HG03066 (cell line): ENCODE data around the gene TSC22D2.

ENCODE experiments used
- ATAC-seq: cut with Tn5 transposase; IDR thresholded peaks from one replicate; pipeline ENCODE4 v1.9.1; 2021; ENCODE audit warnings: low read depth; ENCODE audit not compliant: unreplicated experiment

TSC22D2 gene

DNA sequence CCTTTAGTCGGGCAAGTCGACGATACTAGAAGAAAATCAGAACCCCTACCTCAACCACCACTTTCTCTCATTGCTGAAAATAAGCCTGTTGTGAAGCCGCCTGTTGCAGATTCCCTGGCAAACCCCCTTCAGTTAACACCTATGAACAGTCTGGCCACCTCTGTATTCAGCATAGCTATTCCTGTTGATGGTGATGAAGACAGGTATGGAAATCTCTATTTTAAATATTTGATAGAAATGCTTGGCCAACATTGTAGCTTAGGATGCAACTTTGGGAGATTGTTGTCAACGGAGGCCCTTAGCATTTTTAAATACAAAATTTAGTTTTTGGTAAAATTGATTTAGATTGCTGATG lies 3.0 kb downstream of the TSC22D2 start:
- no peak for ATAC-seq

DNA sequence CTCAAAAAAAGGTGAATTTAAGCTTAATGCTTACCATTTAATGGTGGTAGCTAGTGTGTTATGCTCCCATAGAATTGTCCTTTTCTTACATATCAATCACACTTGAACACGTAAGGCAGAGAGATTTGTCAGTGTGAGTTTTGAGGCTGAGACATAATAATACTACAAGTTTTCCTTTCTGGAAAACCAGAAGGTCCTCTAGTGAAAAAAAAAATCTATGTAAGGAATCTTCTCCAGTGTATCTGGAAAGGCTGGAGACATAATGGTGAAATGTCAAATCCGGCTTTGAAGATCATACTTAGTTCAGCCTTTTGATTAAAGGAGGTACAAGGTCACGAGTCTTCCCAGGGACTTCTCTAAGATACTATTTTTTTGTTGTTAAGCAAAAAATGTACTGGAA lies 3.4 kb downstream of the TSC22D2 start:
- ATAC-seq: no peak

DNA sequence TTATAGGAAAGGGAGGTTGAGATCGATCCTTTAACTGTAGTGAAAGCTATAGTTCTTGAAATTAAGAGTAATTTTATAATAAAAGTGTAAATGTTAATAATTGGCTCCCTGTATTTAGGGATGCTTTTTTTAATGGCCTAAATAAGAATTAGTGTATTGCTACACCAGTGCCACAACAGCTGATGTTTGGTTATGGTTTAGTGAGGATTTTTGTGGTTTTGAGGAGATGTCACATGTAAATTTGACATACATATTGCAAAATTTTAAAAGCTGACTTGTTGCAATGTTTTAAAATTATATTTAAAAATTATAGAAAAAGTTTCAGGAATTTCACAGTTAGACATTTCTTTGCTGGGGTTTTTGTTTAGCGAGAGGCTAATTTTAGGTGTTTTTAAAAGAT lies 3.9 kb downstream of the TSC22D2 start:
- no peak for ATAC-seq

DNA sequence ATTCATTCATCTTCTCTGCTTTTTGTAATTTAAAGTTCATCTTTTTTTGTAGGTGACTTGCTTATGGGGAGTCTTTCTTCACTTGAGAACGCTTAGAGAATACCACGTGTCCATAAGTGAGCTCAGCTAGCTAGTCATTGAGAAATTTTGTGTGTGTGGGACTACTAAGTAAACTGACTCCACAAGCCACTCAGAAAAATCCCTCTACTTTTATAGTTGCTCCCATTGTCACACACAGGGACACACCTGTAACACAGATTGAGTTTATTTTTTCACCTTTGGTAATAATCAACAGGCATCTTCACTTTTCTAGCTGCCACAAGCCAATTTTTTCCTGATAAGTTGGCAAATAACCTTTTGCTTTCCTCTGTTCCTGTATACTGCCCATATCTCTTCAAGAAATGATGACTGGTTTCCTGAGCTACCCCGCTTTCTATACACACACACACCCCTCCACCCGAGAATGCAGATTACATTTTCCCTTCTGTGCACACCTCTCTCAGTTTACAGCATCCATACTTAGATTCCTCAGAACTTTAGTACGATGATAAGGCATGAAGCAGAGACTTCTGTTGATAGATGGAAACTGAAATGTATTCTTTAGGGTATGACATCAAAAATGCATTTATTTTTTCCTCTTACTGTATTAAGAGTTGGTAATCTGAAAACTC lies 4.6 kb downstream of the TSC22D2 start:
- ATAC-seq: no peak

DNA sequence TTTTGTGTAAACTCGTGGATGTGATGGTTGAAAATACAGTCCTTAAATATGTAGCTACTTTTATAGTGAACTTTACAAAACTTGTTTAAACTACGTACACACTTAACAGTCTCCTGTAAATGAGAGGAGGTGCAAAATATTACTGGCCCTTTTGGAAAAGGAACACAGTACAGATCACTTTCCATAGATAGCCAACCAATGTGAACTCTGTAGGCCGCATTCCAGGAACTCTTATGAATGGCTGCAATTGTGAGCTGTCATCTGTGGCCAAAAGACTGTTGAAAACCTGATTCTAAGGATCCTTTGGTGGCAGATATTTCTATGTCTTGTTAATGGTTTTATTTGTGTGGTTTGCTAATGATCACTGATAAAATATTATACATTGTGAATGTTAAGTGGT lies 6.2 kb downstream of the TSC22D2 start:
- ATAC-seq: no peak

DNA sequence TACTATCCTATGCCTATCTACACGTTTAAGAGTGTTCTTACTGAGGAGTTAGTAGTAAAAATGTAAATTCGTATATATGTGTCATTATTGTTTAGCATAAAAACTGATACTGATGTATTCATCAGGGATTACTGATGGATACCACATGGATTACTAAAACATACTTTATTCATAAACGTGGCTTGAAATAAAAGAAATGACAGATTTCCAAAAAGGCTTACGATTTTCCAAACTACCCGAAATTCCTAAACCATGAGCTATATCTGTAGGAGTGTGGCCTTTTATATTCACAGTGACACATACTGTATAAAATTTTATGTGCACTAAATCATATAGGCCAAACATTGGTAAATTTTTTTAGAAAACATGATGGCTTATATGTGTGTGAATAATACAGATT lies 6.9 kb downstream of the TSC22D2 start:
- no peak for ATAC-seq

DNA sequence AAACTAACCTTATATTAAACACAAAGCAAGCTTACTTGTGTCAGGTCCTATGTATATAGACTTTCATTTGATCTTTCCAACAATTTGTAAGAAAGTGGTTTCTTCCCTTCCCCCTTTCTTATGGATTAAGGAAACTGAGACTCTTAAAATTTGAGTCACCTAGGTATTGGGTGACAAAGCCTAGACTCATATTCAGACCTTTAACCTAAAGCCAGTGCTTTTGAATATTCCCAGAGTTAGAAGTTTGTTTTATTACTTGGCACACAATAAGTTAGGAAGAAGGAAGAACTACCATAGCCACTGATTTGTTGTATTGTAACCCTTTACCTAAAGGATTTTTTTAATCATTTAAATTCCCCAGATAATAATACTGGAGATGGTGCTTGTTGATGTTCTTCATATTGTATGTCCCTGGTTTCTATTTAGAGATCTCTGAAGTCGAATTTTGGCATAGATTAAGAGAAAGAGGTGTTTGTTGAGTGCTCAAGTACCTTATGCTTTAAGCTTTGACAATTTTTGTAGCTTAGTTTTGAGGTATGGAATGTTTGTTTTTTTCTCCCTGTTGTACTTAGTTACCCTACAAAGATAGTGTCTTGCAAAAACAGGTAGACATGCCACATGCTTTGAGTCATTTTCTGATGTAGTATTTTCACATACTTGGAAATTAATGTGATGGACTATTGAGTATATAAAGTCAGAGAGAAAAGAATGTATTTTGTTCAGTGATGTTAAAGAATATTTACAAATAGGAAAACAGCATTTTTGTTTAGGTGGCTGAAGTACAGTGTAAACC lies 11.2 kb downstream of the TSC22D2 start:
- ATAC-seq: no peak

DNA sequence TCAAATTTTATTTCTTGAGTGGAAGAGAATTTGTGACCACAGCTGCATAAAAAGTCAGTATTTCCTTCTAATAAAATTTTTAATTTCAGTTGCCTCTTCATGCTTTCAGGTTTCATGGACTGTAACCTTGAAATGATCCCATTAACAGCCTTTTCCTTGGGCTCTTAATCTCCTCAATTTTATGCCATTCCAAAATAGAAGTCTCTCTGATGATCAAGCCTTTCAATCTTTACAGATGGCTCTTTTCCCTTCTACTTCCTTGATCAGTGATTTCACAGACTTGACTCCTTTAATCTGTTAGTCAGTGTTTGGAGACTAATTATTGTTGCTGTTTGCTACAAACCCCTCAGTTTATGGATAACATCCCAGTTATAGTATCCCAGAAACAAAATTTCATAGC lies 11.9 kb downstream of the TSC22D2 start:
- ATAC-seq: no peak

DNA sequence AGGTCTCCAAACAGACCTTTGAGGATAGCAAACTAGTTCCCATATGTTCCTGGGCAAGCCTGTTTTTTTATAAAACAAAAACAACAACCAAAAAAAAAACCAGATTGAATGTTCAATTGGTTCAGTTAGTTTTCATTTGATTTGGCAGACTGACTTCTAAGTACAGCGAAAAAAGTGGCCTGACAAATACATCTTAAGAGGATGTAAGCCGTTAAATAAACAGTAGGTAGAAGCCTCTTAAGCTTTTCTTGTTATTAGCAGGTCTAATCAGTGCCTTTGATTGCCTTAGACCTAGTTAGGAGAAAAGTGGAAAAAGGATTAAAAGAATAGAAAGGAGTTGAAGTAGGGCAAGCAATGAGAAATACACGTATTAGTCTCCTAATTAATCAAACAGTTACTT lies 13.2 kb downstream of the TSC22D2 start:
- no peak for ATAC-seq

DNA sequence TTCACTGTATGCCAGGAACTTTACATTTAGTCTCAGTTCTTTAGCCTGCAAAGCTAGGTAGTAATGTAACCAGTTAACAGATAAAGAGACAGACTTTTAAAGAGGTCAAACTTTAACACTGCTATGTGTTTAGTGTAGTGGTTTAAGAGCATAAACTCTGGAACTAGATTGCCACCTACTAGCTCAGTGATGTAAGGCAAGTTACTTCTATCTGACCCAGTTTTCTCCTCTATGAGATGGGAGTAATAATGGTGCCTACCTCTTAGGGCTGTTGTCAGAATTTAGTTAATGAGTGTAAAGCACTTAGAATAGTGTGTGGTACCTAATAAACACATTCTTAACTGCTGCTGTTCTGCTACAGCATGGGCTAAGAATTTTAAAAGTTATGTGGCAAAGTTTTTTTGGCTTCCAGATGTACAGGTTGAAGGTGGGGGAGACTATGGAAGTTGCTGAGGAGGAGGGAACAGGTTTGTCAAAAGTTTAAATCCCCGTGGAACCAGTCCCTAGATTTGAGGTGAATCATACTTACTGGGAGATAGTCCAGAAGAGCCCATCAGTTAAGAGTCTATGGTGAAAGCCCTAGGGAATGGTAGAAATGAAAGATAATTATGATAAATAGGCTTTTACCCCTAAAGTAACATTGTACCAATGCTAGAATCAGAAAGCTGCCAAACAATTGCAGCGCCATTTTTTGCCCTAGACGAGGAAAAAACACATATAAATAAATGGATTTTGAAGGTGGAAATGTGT lies 13.9 kb downstream of the TSC22D2 start:
- ATAC-seq: no peak

DNA sequence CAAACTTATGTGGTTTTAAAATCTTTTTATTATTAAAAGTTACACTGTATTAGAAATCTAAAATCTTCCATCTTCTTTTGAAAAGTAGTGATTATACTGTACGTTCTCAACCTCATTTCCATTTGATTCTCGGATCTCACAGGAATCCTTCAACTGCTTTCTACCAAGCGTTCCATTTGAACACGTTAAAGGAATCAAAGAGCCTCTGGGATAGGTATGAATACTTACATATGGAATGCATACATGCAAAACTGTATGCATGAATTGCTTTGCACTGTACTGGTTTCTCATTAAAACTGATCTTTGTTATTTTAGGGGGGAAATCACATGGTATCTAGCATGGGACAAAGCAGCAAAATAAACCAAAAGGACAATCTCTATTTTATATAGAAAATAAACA lies 14.8 kb downstream of the TSC22D2 start:
- ATAC-seq: no peak

DNA sequence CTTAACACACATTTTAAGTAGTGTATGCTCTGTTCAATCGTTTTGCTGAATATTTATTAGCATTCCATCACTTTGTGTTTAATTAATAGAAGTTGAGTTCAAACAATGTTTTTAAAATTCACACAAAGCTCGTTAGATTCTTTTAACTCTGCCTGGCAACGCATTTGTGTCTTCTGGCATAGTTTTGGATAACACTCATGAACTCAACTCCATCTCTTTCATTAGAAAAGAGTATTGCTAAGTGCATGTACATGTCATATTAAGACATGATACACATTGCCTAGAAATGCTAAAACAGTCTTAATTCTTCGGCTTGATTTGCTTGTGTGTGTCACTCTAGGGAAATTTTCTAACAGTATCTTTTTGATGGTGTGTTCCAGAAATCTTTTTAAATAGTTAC lies 15.7 kb downstream of the TSC22D2 start:
- no peak for ATAC-seq

DNA sequence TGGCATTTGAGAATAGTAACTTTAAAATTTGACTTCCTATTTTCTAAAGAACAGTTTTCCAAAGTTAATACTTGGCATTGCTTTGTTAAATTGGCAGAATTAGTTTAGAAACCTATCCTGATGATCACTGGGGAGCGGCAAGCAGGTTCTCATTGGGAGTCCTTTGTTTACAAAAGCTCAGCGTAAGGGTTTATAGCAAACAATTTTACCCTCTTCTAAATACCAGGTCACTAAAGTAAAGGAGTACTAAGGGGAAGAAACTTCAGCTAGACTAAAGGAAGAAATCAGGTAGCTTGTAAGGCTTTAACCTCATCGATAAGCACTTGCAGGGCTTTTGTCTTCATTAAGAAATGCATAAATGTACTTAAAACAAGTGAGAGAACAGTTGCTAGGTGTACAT lies 18.2 kb downstream of the TSC22D2 start:
- ATAC-seq: no peak

DNA sequence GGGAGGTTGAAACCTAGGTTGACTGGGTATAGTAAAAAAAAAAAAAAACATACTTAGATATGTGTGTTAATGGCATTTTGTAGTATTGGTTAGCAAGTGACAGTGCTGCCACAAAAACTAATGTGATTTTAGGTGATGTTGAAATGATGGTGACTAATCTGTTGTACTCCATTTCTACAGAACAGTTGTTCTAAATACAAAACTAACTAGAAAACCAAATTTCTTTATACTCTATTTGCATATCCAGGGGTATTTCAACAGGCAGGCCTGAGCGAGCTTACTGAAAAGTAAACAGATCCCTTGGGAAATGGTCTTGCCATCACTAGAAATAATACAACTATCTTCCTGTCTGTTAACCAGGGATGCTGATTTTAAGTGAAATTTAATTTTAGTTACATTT lies 20.5 kb downstream of the TSC22D2 start:
- ATAC-seq: no peak

DNA sequence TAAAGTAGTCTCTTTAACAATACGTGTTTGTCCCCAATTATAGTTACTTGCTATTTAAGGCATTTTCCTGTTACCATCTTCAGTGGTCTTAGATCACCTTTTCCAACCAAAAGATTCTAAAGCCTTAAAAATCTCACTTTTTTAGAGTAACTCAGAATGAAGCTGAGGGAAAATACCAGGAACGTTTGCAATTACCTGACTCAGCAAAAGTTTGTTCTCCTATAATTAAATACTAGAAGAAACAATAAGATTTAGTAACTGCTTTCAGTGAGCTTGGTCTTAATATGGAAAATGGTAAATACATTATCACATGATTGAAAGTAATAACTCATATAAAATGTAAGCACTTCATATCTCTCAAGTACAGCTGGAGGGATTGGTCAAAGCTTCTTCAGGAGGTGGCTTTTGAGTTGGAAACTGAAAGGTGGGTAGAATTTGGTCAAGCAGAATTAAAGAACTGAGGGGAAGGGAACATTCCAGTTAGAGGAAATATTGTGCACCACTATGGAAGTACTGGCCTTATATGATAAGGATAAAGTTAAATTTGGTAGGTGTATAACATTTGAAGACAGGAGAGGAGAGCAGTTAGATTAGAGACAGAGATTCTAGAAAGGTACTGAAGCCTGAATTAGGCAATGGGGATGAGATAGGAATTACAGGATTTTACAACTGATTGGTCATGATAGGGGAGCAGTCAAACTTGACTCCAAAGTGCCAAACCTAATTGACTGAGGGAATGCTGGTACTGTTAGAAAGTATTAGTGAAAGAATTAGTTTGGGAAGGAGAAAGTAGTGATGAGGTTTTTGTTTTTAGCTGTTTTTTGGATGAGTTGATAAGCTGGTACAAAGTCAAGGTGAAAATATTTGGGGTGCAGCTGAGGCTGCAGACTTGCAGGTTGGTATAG lies 21.9 kb downstream of the TSC22D2 start:
- ATAC-seq: no peak

DNA sequence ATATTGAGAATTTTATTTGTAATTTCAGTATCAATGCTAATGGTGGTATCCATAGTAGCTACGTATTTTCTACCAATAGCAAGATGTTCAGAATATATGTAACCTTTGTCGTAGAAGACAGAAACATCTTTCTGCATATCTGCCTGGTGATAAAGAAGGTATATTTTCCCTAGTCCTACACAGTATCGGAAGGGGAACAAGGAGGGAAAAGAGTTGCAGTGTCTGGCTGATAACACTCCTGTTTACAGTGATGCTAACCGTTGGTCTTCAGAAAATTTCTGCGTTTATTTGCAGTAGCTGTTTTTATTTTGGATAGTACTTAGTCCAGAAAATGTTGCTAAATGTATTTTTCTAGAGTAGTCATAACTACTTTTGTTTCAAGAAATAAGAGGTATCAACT lies 25.2 kb downstream of the TSC22D2 start:
- no peak for ATAC-seq

DNA sequence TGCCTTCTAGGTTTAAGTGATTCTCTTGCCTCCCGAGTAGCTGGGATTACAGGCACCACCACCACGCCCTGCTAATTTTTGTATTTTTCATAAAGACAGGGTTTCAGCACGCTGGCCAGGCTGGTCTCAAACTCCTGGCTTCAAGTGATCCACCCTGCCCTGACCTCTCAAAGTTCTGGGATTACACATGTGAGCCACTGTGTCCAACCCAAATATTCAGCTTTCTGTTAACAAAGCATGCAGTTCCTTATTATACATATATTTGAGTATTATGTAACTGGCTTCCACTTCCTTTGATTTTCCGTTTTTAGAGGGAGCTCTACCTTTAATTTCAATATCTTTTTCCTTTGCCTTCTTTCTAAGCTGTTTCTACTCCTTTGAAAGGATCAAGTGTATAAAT lies 26.1 kb downstream of the TSC22D2 start:
- ATAC-seq: no peak

DNA sequence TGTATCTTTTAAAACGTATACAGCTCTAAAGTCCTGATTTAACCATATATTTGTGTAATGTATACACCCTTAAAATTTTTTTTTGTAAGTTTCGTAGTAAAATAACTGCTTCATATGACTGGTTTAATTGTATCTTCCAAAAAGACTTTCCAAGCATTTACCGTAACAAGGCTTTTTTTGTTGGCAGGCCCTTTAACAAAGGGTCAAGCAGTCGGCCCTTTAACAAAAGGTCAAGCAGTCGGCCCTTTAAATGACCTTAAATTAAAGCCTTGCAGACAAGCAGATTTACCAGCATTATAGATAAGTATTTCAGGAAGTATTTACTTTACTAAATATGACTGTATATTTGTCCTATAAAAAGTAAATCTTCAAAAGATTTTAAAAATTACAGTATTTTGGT lies 28.1 kb downstream of the TSC22D2 start:
- no peak for ATAC-seq

DNA sequence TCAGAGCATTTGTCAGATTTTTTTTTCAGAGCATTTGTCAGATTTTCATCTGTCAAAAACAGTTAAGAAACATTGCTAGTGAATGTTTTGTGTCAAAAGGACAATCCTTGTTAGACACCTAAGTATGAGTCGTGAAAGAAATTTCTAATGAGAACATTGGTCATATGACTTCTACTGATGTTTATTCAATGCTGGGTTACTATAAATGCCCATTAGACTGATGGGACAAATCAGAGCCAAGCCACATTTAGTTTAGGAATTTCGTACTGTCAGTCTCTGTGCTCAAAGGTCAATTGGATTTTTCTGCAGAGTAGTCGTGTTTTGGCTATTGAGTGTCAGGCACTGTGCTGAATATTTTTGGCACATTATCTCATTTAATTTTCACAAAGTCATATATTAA lies 31.6 kb downstream of the TSC22D2 start:
- ATAC-seq: no peak

DNA sequence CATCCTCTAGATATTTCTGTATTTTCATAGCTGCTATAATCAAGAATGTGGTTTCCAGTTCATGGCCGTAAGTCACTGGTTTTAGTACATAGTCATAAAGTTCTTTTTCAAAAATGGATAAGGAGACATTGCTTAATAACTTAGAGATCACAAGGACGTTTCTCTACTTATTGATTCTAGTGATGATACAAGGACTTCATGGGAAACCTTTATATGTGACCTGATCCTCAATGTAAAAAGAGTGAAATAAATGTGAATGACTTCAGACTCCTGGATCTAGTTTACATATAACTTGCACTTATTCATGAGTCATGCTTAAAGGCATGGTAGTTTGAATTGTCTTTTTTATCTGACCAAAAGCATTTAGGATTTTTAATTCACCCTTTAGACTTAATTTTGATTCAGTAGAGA lies 35.2 kb downstream of the TSC22D2 start:
- ATAC-seq: no peak

DNA sequence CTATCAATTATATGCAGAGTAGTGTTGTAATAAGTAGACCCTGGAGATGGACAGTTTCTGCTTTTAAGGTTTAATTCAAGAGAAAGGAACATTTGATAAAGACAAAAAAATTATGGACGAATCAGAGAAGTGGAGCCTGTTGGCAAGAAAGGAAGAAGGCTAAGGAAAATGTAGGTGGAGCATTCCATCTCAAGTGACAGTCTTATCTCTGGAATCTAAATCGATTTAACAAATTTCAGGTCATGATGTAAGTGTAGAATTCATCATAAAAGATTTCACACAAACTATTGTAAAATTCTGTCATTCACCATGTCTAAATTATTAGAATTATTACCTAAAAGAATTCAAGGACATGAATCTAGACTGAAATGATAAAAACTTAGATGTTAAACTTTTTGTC lies 36.3 kb downstream of the TSC22D2 start:
- no peak for ATAC-seq
